ENCODE data around the gene CELSR1. TPM values are rescaled to one million over a fixed set of nuclear protein-coding genes. Genes with fewer than 3 reads are reported as not detected.

CELSR1 gene
- total RNA-seq, 1 experiment from 2014 or later, result 14.2 TPM

GRCh38 chr22:46320166-46320710, 217.2 kb downstream of the CELSR1 start:
- Histone ChIP-seq H3K4me3 (ENCODE audit: low read length) (no peak overlapping the region), H3K27ac (ENCODE audit: low read length) (no peak overlapping the region), H3K9ac (ENCODE audit: low read length) (no peak overlapping the region), H3K27me3 (ENCODE audit: low read length) (no peaks in the 10 kb centered on the region), H3K79me2 (ENCODE audit: low read length) (0 out of 2 replicates have a peak, but pooled peaks cover 4% of the 10 kb centered on the region), H3K4me2 (ENCODE audit: low read length) (no peak overlapping the region), H3K36me3 (ENCODE audit: low read depth, low read length) (peaks cover 27% of the 10 kb centered on the region; the same call in 1 of the 2 replicates), H3K9me2 (replicated peaks; ENCODE audit: low read length) (no peaks in the 10 kb centered on the region), H3K9me3 (ENCODE audit: low read length) (no peaks in the 10 kb centered on the region), H3F3A (ENCODE audit: low read length, unreplicated experiment) (no peaks in the 10 kb centered on the region), H2AFZ (ENCODE audit: low read length) (no peak overlapping the region), H4K20me1 (ENCODE audit: low read length) (no peaks in the 10 kb centered on the region), H3K4me1 (ENCODE audit: insufficient read depth, low read length) (no peaks in the 10 kb centered on the region)
- intact Hi-C loops (cut with micrococcal nuclease), result no loop called here
- TF ChIP-seq EZH2 (IDR thresholded peaks at IDR 0.05; ENCODE audit: low read length, unreplicated experiment), result no peak
- TF ChIP-seq, protein P1, sequence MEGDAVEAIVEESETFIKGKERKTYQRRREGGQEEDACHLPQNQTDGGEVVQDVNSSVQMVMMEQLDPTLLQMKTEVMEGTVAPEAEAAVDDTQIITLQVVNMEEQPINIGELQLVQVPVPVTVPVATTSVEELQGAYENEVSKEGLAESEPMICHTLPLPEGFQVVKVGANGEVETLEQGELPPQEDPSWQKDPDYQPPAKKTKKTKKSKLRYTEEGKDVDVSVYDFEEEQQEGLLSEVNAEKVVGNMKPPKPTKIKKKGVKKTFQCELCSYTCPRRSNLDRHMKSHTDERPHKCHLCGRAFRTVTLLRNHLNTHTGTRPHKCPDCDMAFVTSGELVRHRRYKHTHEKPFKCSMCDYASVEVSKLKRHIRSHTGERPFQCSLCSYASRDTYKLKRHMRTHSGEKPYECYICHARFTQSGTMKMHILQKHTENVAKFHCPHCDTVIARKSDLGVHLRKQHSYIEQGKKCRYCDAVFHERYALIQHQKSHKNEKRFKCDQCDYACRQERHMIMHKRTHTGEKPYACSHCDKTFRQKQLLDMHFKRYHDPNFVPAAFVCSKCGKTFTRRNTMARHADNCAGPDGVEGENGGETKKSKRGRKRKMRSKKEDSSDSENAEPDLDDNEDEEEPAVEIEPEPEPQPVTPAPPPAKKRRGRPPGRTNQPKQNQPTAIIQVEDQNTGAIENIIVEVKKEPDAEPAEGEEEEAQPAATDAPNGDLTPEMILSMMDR (conservative IDR thresholded peaks at IDR 0.05; ENCODE audit: low read depth, low read length), result no peak
- TF ChIP-seq EZH2phosphoT487 (IDR thresholded peaks at IDR 0.05; ENCODE audit: borderline replicate concordance, low read length), result no peak
- CTCF ChIA-PET, result no interaction called here
- no peak for DNase-seq
- no TSS peak for BruUV-seq (replicated peaks)
- no peak for ATAC-seq
- POLR2A ChIA-PET (ENCODE audit: unreplicated experiment), result no interaction called here

GRCh38 chr22:46319319-46319718, 218.1 kb downstream of the CELSR1 start:
- DNase-seq (no peak), ATAC-seq (no peak)
- H3K27me3 ChIP-seq (ENCODE audit: low read length), result no peaks in the 10 kb centered on the region
- H4K20me1 ChIP-seq (ENCODE audit: low read length), result no peaks in the 10 kb centered on the region
- TF ChIP-seq, protein P1 (conservative IDR thresholded peaks at IDR 0.05; ENCODE audit: low read depth, low read length), result no peak
- TF ChIP-seq EZH2 (IDR thresholded peaks at IDR 0.05; ENCODE audit: low read length, unreplicated experiment) (no peak), EZH2phosphoT487 (IDR thresholded peaks at IDR 0.05; ENCODE audit: borderline replicate concordance, low read length) (no peak)
- H3K4me2 ChIP-seq (ENCODE audit: low read length), result no peak overlapping the region
- ChIA-PET CTCF (no interaction called here), POLR2A (ENCODE audit: unreplicated experiment) (no interaction called here)
- H3F3A ChIP-seq (ENCODE audit: low read length, unreplicated experiment), result no peaks in the 10 kb centered on the region
- intact Hi-C loops (cut with micrococcal nuclease), result loop anchor here (10.0 kb wide), 1 partner anchor 325 kb away; no protein-coding TSS in a partner anchor
- H2AFZ ChIP-seq (ENCODE audit: low read length), result no peak overlapping the region
- H3K36me3 ChIP-seq (ENCODE audit: low read depth, low read length), result peaks cover 23% of the 10 kb centered on the region
- 0 out of 2 replicates have a peak, but pooled peaks cover 4% of the 10 kb centered on the region for H3K79me2 ChIP-seq (ENCODE audit: low read length)
- no peaks in the 10 kb centered on the region for H3K9me2 ChIP-seq (replicated peaks; ENCODE audit: low read length)
- H3K4me1 ChIP-seq (ENCODE audit: insufficient read depth, low read length), result no peaks in the 10 kb centered on the region
- BruUV-seq (replicated peaks), result no TSS peak
- H3K9me3 ChIP-seq (ENCODE audit: low read length), result no peaks in the 10 kb centered on the region
- H3K4me3 ChIP-seq (ENCODE audit: low read length), result no peak overlapping the region
- no peak overlapping the region for H3K27ac ChIP-seq (ENCODE audit: low read length)
- H3K9ac ChIP-seq (ENCODE audit: low read length), result no peak overlapping the region

- Histone ChIP-seq H3K79me2 (ENCODE audit: low read length) (0 out of 2 replicates have a peak, but pooled peaks cover 4% of the 10 kb centered on the region), H3K9me3 (ENCODE audit: low read length) (no peaks in the 10 kb centered on the region), H3K4me2 (ENCODE audit: low read length) (no peak overlapping the region), H3K9me2 (replicated peaks; ENCODE audit: low read length) (no peaks in the 10 kb centered on the region), H3K4me1 (ENCODE audit: insufficient read depth, low read length) (no peaks in the 10 kb centered on the region), H2AFZ (ENCODE audit: low read length) (no peak overlapping the region), H3K27ac (ENCODE audit: low read length) (no peak overlapping the region), H3K36me3 (ENCODE audit: low read depth, low read length) (peaks cover 25% of the 10 kb centered on the region), H3K27me3 (ENCODE audit: low read length) (no peaks in the 10 kb centered on the region), H3F3A (ENCODE audit: low read length, unreplicated experiment) (no peaks in the 10 kb centered on the region), H3K4me3 (ENCODE audit: low read length) (no peak overlapping the region), H4K20me1 (ENCODE audit: low read length) (no peaks in the 10 kb centered on the region), H3K9ac (ENCODE audit: low read length) (no peak overlapping the region)
- ATAC-seq (no peak), DNase-seq (no peak)
- CTCF ChIA-PET, result no interaction called here
- BruUV-seq (replicated peaks), result no TSS peak
- intact Hi-C loops (cut with micrococcal nuclease), result loop anchor here (10.0 kb wide), 1 partner anchor 324 kb away; no protein-coding TSS in a partner anchor
- POLR2A ChIA-PET (ENCODE audit: unreplicated experiment), result no interaction called here
- TF ChIP-seq, protein P1 (conservative IDR thresholded peaks at IDR 0.05; ENCODE audit: low read depth, low read length), result no peak
- no peak for TF ChIP-seq EZH2phosphoT487 (IDR thresholded peaks at IDR 0.05; ENCODE audit: borderline replicate concordance, low read length)
- TF ChIP-seq EZH2 (IDR thresholded peaks at IDR 0.05; ENCODE audit: low read length, unreplicated experiment), result no peak
Observed at GRCh38 chr22:46318576-46318975, 218.8 kb downstream of the CELSR1 start.

Measured in PC-3 (cell line).